ENCODE results near the gene FUT8.

Gene FUT8

GRCh38 chr14:65485516-65485915, 73.0 kb downstream of the FUT8 start:
- no peaks in the 10 kb centered on the region for H3K27me3 ChIP-seq (ENCODE audit: control insufficient read depth, insufficient read depth, low read length)
- no peaks in the 10 kb centered on the region for H3K36me3 ChIP-seq (ENCODE audit: control insufficient read depth, insufficient read depth, low read length)
- H3K4me1 ChIP-seq (ENCODE audit: control insufficient read depth, insufficient read depth, low read length): peaks cover 16% of the 10 kb centered on the region
- H3K4me3 ChIP-seq (ENCODE audit: low read length): no peak overlapping the region
- H3K9me3 ChIP-seq (ENCODE audit: control insufficient read depth, low read length): no peaks in the 10 kb centered on the region
- no peak overlapping the region for H3K9ac ChIP-seq (ENCODE audit: low read length)

DNA sequence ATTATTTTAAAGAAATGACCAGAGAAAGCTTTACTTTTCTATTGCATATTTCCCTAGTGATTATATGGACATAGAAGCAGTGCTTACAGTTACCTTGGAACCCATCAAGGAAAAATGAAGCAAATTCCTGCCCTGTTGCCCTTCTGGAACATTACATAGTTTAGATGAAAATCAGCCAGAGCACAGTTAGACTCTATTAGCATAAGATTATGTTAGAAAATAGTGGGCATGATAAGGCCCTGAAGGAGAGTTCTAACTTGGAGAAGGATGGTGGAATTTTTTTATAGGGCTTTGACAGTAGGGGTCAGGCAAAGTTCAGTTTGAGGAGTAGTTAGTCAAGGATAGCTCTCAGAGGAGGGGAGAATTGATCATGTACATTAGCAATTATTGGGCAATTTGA, 74.3 kb downstream of the FUT8 start:
- Histone ChIP-seq H3K4me1 (ENCODE audit: control insufficient read depth, insufficient read depth, low read length) (peaks cover 16% of the 10 kb centered on the region), H3K9me3 (ENCODE audit: control insufficient read depth, low read length) (no peaks in the 10 kb centered on the region), H3K4me3 (ENCODE audit: low read length) (no peak overlapping the region), H3K9ac (ENCODE audit: low read length) (no peak overlapping the region), H3K27me3 (ENCODE audit: control insufficient read depth, insufficient read depth, low read length) (no peaks in the 10 kb centered on the region), H3K36me3 (ENCODE audit: control insufficient read depth, insufficient read depth, low read length) (no peaks in the 10 kb centered on the region)

GRCh38 chr14:65487783-65488494, 75.4 kb downstream of the FUT8 start:
- Histone ChIP-seq H3K9me3 (ENCODE audit: control insufficient read depth, low read length) (no peaks in the 10 kb centered on the region), H3K9ac (ENCODE audit: low read length) (no peak overlapping the region), H3K4me1 (ENCODE audit: control insufficient read depth, insufficient read depth, low read length) (peaks cover 8% of the 10 kb centered on the region), H3K27me3 (ENCODE audit: control insufficient read depth, insufficient read depth, low read length) (no peaks in the 10 kb centered on the region), H3K4me3 (ENCODE audit: low read length) (no peak overlapping the region), H3K36me3 (ENCODE audit: control insufficient read depth, insufficient read depth, low read length) (no peaks in the 10 kb centered on the region)

- Histone ChIP-seq H3K9ac (ENCODE audit: low read length) (no peak overlapping the region), H3K27me3 (ENCODE audit: control insufficient read depth, insufficient read depth, low read length) (no peaks in the 10 kb centered on the region), H3K36me3 (ENCODE audit: control insufficient read depth, insufficient read depth, low read length) (no peaks in the 10 kb centered on the region), H3K9me3 (ENCODE audit: control insufficient read depth, low read length) (no peaks in the 10 kb centered on the region), H3K4me1 (ENCODE audit: control insufficient read depth, insufficient read depth, low read length) (peaks cover 8% of the 10 kb centered on the region), H3K4me3 (ENCODE audit: low read length) (no peak overlapping the region)
Observed at GRCh38 chr14:65491274-65491673, 78.7 kb downstream of the FUT8 start.

- H3K36me3 ChIP-seq (ENCODE audit: control insufficient read depth, insufficient read depth, low read length): no peaks in the 10 kb centered on the region
- H3K4me3 ChIP-seq (ENCODE audit: low read length): no peak overlapping the region
- H3K27me3 ChIP-seq (ENCODE audit: control insufficient read depth, insufficient read depth, low read length): no peaks in the 10 kb centered on the region
- H3K9ac ChIP-seq (ENCODE audit: low read length): no peak overlapping the region
- H3K9me3 ChIP-seq (ENCODE audit: control insufficient read depth, low read length): no peaks in the 10 kb centered on the region
- peaks cover 2% of the 10 kb centered on the region for H3K4me1 ChIP-seq (ENCODE audit: control insufficient read depth, insufficient read depth, low read length)
Observed at GRCh38 chr14:65492266-65492665, 79.7 kb downstream of the FUT8 start.

GRCh38 chr14:65495196-65495595, 82.7 kb downstream of the FUT8 start:
- no peaks in the 10 kb centered on the region for H3K27me3 ChIP-seq (ENCODE audit: control insufficient read depth, insufficient read depth, low read length)
- H3K4me3 ChIP-seq (ENCODE audit: low read length): no peak overlapping the region
- no peaks in the 10 kb centered on the region for H3K36me3 ChIP-seq (ENCODE audit: control insufficient read depth, insufficient read depth, low read length)
- peaks cover 2% of the 10 kb centered on the region for H3K4me1 ChIP-seq (ENCODE audit: control insufficient read depth, insufficient read depth, low read length)
- H3K9me3 ChIP-seq (ENCODE audit: control insufficient read depth, low read length): no peaks in the 10 kb centered on the region
- no peak overlapping the region for H3K9ac ChIP-seq (ENCODE audit: low read length)

DNA sequence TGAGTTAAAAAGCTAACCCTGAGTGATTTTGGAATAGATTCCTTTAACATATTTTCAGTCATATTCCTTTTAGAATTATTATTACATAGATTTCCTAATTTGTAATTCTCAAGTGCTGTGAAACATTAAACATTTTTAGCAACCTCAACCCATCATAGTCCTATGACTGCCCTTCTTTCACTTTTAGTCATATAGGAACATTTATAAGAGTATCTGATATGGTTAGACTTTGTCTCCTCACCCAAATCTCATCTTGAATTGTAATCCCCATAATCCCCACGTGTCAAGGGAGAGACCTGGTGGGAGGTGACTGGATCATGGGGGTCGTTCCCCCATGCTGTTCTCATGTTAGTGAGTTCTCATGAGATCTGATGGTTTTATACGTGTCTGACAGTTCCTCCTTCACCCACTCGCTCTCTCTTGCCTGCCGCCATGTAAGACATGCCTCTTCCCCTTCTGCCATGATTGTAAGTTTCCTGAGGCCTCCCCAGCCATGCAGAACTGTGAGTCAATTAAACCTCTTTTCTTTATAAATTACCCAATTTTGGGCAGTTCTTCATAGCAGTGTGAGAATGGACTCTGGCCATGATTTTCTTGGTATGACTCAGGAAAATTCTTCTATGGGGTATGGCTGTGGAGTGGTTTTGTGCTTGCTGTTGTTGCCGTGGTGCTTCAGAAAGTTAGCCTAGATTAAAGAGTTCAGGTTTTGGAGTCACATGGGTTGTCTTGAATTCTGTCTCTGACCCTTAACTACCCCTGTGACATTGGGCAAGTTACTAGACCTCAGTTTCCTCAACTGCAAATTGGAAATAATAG, 83.9 kb downstream of the FUT8 start:
- H3K9ac ChIP-seq (ENCODE audit: low read length): no peak overlapping the region
- peaks cover 2% of the 10 kb centered on the region for H3K4me1 ChIP-seq (ENCODE audit: control insufficient read depth, insufficient read depth, low read length)
- no peak overlapping the region for H3K4me3 ChIP-seq (ENCODE audit: low read length)
- no peaks in the 10 kb centered on the region for H3K9me3 ChIP-seq (ENCODE audit: control insufficient read depth, low read length)
- H3K36me3 ChIP-seq (ENCODE audit: control insufficient read depth, insufficient read depth, low read length): no peaks in the 10 kb centered on the region
- no peaks in the 10 kb centered on the region for H3K27me3 ChIP-seq (ENCODE audit: control insufficient read depth, insufficient read depth, low read length)

GRCh38 chr14:65499138-65499537, 86.6 kb downstream of the FUT8 start:
- no peaks in the 10 kb centered on the region for H3K36me3 ChIP-seq (ENCODE audit: control insufficient read depth, insufficient read depth, low read length)
- H3K27me3 ChIP-seq (ENCODE audit: control insufficient read depth, insufficient read depth, low read length): no peaks in the 10 kb centered on the region
- H3K4me1 ChIP-seq (ENCODE audit: control insufficient read depth, insufficient read depth, low read length): peaks cover 2% of the 10 kb centered on the region
- H3K4me3 ChIP-seq (ENCODE audit: low read length): no peak overlapping the region
- no peak overlapping the region for H3K9ac ChIP-seq (ENCODE audit: low read length)
- H3K9me3 ChIP-seq (ENCODE audit: control insufficient read depth, low read length): no peaks in the 10 kb centered on the region

- Histone ChIP-seq H3K27me3 (ENCODE audit: control insufficient read depth, insufficient read depth, low read length) (no peaks in the 10 kb centered on the region), H3K9me3 (ENCODE audit: control insufficient read depth, low read length) (no peaks in the 10 kb centered on the region), H3K4me1 (ENCODE audit: control insufficient read depth, insufficient read depth, low read length) (no peaks in the 10 kb centered on the region), H3K9ac (ENCODE audit: low read length) (no peak overlapping the region), H3K36me3 (ENCODE audit: control insufficient read depth, insufficient read depth, low read length) (no peaks in the 10 kb centered on the region), H3K4me3 (ENCODE audit: low read length) (no peak overlapping the region)
Observed at GRCh38 chr14:65500075-65500474, 87.5 kb downstream of the FUT8 start.

GRCh38 chr14:65501328-65501727, 88.8 kb downstream of the FUT8 start:
- Histone ChIP-seq H3K4me3 (ENCODE audit: low read length) (no peak overlapping the region), H3K4me1 (ENCODE audit: control insufficient read depth, insufficient read depth, low read length) (no peaks in the 10 kb centered on the region), H3K36me3 (ENCODE audit: control insufficient read depth, insufficient read depth, low read length) (no peaks in the 10 kb centered on the region), H3K9me3 (ENCODE audit: control insufficient read depth, low read length) (no peaks in the 10 kb centered on the region), H3K27me3 (ENCODE audit: control insufficient read depth, insufficient read depth, low read length) (no peaks in the 10 kb centered on the region), H3K9ac (ENCODE audit: low read length) (no peak overlapping the region)

DNA sequence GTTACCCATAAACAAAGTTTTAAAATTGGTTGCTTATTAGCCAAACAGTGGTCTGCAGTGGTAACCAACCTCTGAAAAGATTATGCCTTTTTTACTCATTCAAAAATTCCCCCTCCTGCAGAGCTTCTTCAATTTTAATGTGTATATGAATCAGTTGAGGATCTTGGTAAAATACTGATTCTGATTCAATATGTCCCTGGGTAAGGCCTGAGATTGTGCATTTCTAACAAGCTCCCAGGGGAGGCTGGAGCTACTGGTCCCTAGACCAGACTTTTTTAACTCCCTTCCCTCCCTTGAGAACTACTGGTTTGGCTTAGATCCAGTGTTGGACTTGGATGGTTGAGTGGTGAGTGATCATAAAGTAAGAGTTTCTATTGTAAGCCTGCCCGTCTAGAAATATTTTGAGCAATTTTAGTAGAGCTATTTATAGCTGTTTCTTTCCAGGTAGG, 90.2 kb downstream of the FUT8 start:
- Histone ChIP-seq H3K9ac (ENCODE audit: low read length) (no peak overlapping the region), H3K9me3 (ENCODE audit: control insufficient read depth, low read length) (no peaks in the 10 kb centered on the region), H3K27me3 (ENCODE audit: control insufficient read depth, insufficient read depth, low read length) (no peaks in the 10 kb centered on the region), H3K4me3 (ENCODE audit: low read length) (no peak overlapping the region), H3K36me3 (ENCODE audit: control insufficient read depth, insufficient read depth, low read length) (no peaks in the 10 kb centered on the region), H3K4me1 (ENCODE audit: control insufficient read depth, insufficient read depth, low read length) (peaks cover 4% of the 10 kb centered on the region)

DNA sequence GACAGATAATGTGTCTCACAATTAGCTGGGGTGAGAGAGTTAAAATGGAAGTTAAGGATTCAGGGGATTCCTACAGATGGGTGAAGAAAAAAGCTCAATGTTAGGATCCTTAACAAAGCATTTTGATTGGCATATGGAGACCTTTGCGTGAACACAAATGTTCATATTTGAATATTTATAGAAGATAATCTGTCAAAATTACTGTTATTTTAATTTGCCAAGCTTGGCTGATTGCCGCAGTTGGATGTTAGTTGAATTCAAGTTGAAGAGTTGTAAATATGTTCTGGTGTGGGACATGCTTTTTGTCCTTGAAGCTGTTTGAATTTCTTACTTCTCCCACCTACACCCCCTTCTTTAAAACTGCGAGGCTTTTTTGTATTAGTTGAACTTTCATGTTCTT, 91.2 kb downstream of the FUT8 start:
- H3K9me3 ChIP-seq (ENCODE audit: control insufficient read depth, low read length): no peaks in the 10 kb centered on the region
- peaks cover 4% of the 10 kb centered on the region for H3K4me1 ChIP-seq (ENCODE audit: control insufficient read depth, insufficient read depth, low read length)
- H3K9ac ChIP-seq (ENCODE audit: low read length): no peak overlapping the region
- no peaks in the 10 kb centered on the region for H3K27me3 ChIP-seq (ENCODE audit: control insufficient read depth, insufficient read depth, low read length)
- H3K36me3 ChIP-seq (ENCODE audit: control insufficient read depth, insufficient read depth, low read length): no peaks in the 10 kb centered on the region
- no peak overlapping the region for H3K4me3 ChIP-seq (ENCODE audit: low read length)
